Activated naive CD8-positive, alpha-beta T cell treated with anti-CD3 and anti-CD28 coated beads for 36 hours (primary cell): ENCODE measurements around the gene CTNNBIP1. TPM values are rescaled to one million over a fixed set of nuclear protein-coding genes. Genes with fewer than 3 reads are reported as not detected.

Experiments used
- DNase-seq: peaks from one replicate; pipeline ENCODE4 v3.0.0; 2021
- H3K27ac Mint-ChIP-seq: one replicate; pipeline ENCODE4 v1.8.0; 2022; ENCODE audit warnings: mild to moderate bottlenecking, moderate library complexity, mixed read lengths
- H3K27me3 Mint-ChIP-seq: one replicate; pipeline ENCODE4 v1.8.0; 2022; ENCODE audit warnings: mild to moderate bottlenecking, mixed read lengths
- H3K36me3 Mint-ChIP-seq: one replicate; pipeline ENCODE4 v1.8.0; 2021; ENCODE audit warnings: mild to moderate bottlenecking, mixed read lengths
- H3K4me1 Mint-ChIP-seq: one replicate; pipeline ENCODE4 v1.8.0; 2021; ENCODE audit warnings: mixed read lengths
- H3K4me3 Mint-ChIP-seq: one replicate; pipeline ENCODE4 v1.8.0; 2022; ENCODE audit warnings: mild to moderate bottlenecking, moderate library complexity, mixed read lengths
- H3K9me3 Mint-ChIP-seq: one replicate; pipeline ENCODE4 v1.8.0; 2022; ENCODE audit warnings: mixed read lengths
- total RNA-seq, 2 experiments: library from RNA; stranded (reverse); gene quantifications; one replicate each; pipeline ENCODE4 v1.2.3, GENCODE V29; 2021

CTNNBIP1 gene
- total RNA-seq, 2 experiments from 2014 or later = 8.0 to 8.6 TPM

DNA sequence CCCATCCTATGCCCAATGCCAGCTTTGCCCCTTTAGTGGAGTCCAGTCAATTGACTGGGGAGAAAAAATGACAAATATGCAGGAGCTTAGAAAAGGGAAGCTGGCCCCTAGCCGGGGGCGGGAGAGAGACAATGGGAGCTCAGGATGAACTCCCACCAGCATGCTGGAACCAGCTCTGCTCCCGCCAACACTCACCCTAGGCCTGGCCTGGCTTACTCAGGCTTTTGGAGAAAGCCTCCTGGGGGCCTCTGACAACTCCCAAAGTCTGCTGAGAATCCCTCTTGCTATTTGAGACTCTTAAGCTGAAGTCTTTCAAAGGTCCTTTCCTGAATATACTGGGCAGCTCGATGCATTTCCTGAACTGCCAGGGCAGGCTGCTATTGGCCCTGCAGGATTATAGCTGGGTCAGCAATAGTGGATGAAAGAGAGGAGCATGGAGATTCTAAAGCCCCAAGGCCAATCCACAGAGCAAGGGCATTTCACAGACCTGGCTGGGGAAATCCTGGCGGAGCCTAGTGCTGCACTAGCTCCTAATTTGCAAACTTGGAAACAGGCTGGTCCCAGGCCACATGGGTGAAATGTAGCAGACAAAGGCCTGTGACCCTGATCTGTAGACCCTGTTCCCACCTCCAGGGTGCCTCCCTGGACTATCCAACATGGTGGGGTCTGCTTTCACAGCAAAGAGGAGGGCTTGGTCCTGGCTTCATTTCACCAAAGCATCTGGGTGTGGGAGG lies 50.6 kb downstream of the CTNNBIP1 start:
- no peaks in the 10 kb centered on the region for H3K9me3 Mint-ChIP-seq
- H3K4me3 Mint-ChIP-seq = no peak overlapping the region
- no peak for DNase-seq
- no peak overlapping the region for H3K27ac Mint-ChIP-seq
- peaks cover 7% of the 10 kb centered on the region for H3K4me1 Mint-ChIP-seq
- no peaks in the 10 kb centered on the region for H3K36me3 Mint-ChIP-seq
- no peaks in the 10 kb centered on the region for H3K27me3 Mint-ChIP-seq

DNA sequence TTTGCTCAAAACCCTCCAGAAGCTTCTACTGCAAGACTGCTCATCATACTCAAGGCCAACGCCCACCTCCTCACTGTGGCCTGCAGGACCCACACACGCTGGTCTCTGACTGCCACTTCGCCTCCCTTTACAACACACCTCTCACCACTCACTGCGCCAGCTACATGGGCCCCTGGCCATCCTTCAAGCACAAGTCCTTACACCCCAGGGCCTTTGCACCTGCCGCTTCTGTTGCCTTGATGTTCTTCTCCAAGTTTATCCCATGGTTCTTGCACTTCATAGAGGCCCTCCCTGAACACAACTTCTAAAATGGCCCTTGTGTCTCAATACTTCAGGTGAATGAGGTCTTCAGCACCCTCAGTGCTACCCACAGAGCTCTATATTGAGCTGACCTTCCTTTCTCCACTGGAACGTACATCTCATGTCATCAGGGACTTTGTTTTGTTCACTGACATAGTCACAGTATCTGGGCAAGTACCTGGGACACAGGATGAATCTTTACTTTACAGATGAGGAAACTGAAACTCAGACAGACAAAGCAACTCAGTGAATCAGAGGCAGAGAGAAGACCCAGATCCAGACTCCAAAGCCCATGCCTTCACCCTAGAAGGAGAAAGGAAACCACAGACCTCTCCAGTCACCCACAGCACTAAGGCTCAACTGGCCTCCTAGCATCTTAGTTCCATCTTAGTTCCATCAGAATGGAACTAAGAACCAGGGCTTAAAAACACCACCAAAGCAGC lies 51.6 kb downstream of the CTNNBIP1 start:
- H3K4me1 Mint-ChIP-seq = peaks cover 7% of the 10 kb centered on the region
- H3K27ac Mint-ChIP-seq = no peak overlapping the region
- peaks cover 4% of the 10 kb centered on the region for H3K9me3 Mint-ChIP-seq
- peaks cover 8% of the 10 kb centered on the region for H3K36me3 Mint-ChIP-seq
- H3K4me3 Mint-ChIP-seq = no peak overlapping the region
- no peaks in the 10 kb centered on the region for H3K27me3 Mint-ChIP-seq
- DNase-seq = no peak

DNA sequence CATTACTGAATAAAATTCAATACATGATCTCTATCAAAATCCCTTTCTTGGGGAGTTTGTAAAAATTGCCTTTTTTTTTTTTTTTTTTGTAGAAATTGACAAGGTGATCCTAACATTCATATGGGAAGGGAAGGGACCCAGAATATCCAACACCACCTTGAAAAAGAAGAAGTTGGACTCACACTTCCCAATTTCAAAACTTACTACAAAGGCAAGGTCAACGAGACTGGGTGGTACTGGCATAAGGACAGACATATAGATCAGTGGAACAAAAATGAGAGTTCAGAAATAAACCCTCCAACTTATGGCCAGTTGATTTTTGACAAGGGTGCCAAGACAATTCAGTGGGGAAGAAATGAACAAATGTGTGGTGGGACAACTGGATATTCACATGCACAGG lies 54.9 kb downstream of the CTNNBIP1 start:
- Mint-ChIP-seq H3K27ac (no peak overlapping the region), H3K27me3 (peaks cover 4% of the 10 kb centered on the region), H3K9me3 (peaks cover 4% of the 10 kb centered on the region), H3K4me3 (no peak overlapping the region), H3K36me3 (peaks cover 10% of the 10 kb centered on the region), H3K4me1 (peaks cover 12% of the 10 kb centered on the region)
- DNase-seq = no peak

DNA sequence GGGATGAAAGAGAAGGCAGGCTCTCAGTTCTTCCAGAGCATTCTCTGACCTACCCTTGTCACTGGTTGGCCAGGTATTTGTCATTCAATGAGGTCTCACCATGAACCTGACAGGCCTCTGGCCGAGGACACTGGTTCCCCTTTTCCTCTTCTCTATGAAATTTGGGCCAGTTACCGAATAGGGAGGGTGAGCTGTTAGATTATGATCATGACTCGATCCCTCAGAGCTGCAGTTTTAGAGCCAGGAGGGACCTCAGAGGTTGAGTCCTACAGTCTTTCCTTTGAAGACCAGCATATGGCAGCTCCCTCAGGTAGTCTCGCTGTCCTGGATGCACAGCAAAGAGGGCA lies 56.8 kb downstream of the CTNNBIP1 start:
- DNase-seq = no peak
- H3K4me3 Mint-ChIP-seq = no peak overlapping the region
- H3K27me3 Mint-ChIP-seq = peaks cover 4% of the 10 kb centered on the region
- peaks cover 13% of the 10 kb centered on the region for H3K4me1 Mint-ChIP-seq
- H3K36me3 Mint-ChIP-seq = peaks cover 10% of the 10 kb centered on the region
- no peak overlapping the region for H3K27ac Mint-ChIP-seq
- H3K9me3 Mint-ChIP-seq = peaks cover 4% of the 10 kb centered on the region

DNA sequence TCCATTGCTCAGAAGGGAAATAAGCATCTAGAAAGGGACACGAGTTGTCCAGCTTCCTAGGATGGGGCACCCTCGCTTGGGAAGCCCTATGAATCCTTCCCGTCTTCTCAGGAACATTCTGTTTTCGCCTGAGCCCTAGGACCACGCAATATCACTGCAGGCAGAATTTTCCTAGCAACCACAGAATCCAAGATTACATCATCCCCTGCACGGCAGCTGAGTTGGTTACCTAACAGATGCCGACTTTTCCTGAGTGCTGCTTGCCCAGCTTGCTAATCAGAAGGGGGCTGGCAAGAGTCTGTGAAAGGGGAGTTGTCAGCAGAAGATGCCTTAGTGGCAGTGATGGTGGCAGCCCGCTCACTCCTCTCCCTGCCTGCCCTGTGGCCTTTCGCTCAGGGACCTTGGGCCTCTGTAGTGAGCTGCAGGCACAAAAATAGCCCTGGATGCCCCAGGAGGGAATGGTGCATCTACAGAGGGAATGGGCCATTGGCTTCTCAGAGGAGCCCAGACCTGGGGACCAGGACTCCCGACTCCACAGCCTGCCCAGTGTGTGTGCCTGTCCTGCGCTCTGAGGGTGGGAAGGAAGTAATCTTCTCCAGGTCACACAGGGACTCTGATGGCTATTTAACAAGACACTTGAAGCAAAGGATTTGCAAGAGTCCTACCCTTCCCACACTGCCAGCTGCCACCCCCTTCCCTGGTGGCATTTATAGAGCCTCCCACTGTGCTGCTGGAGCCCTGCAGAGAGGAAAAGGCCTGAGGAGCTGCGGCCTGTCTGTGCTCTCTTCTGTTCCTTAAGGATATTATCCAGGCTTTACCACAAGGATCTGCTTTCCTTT lies 57.4 kb downstream of the CTNNBIP1 start:
- DNase-seq = no peak
- Mint-ChIP-seq H3K9me3 (peaks cover 4% of the 10 kb centered on the region), H3K27me3 (peaks cover 4% of the 10 kb centered on the region), H3K4me1 (peaks cover 13% of the 10 kb centered on the region), H3K27ac (no peak overlapping the region), H3K4me3 (no peak overlapping the region), H3K36me3 (peaks cover 10% of the 10 kb centered on the region)

DNA sequence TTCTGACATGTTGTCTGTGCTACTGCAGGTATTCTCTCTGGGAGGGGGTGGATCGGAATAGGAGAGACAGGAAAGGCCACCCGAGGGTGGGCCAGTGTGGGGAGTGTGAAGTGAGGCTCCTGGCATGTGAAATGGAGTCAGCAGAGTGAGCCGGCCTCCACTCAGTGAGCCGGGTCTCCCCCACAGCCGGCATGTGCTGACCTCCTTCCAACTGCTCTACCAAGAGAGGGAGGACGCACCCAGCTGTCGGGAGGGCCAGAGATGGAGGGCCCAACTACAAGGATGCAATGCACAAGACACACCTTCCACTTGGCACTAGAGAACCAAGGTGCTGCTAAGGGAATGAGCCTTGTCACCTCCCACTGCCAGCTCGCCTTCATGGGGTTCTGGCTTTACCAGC lies 58.1 kb downstream of the CTNNBIP1 start:
- DNase-seq = no peak
- peaks cover 4% of the 10 kb centered on the region for H3K9me3 Mint-ChIP-seq
- H3K36me3 Mint-ChIP-seq = peaks cover 10% of the 10 kb centered on the region
- H3K4me3 Mint-ChIP-seq = no peak overlapping the region
- no peak overlapping the region for H3K27ac Mint-ChIP-seq
- peaks cover 13% of the 10 kb centered on the region for H3K4me1 Mint-ChIP-seq
- H3K27me3 Mint-ChIP-seq = peaks cover 4% of the 10 kb centered on the region

DNA sequence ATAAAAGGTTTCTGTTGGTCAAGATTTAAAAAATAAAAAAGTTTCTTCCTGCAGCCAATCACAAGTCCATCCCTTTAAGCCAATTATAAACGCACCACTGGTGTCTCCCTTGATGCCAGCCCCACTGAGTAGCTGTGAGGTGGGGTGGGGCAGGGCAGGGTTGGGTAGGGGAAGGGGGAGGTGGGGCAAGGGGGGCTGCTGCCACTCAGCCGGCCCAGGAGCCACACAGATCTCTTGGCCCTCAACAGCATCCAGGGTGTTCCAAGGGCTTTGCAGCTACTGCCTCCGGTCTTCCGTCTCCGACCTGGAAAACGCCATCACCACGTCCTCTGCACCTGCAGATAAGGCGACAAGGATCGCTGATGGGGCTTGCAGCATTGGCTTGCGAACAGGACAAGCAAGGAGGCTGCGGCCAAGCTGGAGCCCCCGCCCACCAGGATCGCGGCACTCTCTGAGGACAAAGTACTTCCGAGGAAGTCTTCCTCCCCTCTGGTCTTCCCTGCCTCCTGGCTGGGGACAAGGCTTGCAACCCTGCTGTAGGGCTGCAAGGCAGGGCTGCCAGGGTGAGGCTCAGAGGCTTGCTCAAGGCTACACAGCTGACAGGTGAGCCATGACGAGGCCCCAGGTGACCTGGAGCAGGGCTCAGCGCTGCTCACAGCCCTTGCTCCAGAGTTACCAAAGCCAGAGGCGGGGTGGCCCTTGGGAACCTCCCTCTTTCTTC lies 59.5 kb downstream of the CTNNBIP1 start:
- Mint-ChIP-seq H3K36me3 (peaks cover 10% of the 10 kb centered on the region), H3K27me3 (peaks cover 4% of the 10 kb centered on the region), H3K9me3 (peaks cover 4% of the 10 kb centered on the region), H3K4me3 (peak overlapping the region; percentile 70), H3K27ac (no peak overlapping the region), H3K4me1 (peaks cover 13% of the 10 kb centered on the region)
- no peak for DNase-seq

DNA sequence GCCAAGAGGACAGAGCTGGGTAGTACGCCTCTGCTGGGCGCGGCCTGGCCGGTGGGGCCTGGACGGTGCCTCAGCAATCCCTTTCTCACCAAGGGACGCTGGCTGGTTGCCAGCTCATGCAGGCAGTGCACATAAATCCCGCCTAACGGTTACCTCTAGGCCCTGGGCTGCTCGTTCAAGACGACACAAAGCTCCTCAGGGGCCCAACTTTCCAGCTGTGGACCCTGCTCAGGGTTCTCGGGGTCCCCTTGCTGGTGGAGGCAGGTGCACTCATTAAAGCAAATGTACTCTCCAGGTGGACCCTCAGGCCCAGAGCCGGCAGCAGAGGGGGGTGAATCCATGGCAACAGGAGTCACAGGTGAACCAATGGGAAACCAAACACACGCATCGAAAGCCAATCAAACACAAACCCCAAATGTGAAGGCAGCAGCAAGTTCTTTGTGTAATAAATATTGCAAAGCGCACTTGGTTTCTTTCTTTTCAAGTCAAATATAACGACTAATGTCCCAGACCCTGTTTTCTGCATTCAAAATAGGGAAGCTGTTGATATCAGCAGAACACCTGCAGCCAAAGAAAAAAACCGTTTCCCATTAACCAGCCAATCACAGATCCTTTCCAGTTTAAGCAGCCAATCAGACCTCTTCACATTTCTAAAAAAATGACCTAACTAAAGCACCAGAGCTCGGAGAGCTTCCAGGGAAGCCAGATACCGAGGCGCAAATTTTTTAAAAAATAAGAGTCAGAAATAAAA lies 60.2 kb downstream of the CTNNBIP1 start:
- H3K36me3 Mint-ChIP-seq = peaks cover 10% of the 10 kb centered on the region
- no peak for DNase-seq

DNA sequence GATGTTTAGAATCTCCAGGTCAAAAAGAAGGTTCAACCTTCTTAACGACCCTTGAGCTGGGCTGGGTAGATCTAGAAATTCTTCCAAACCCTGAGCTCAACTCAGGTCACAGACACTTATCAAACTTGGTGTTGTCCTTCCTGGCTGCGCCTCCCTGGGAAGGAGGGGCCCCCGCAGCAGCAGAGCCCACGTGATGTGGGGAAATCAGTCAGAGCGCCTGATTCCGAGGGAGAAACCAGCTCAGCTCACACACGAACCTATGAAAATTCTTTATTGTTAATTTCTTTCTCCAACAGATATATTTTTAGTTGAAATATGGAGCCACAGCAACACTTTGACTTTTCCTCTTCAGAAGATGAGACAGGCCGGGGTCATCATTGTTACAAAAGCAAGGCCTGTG lies 62.0 kb downstream of the CTNNBIP1 start:
- H3K27ac Mint-ChIP-seq = no peak overlapping the region
- DNase-seq = no peak
- peaks cover 4% of the 10 kb centered on the region for H3K27me3 Mint-ChIP-seq
- peaks cover 13% of the 10 kb centered on the region for H3K4me1 Mint-ChIP-seq
- no peak overlapping the region for H3K4me3 Mint-ChIP-seq
- H3K36me3 Mint-ChIP-seq = no peaks in the 10 kb centered on the region
- no peaks in the 10 kb centered on the region for H3K9me3 Mint-ChIP-seq

More for the DNA sequence above, 60.2 kb downstream of the CTNNBIP1 start:
- Mint-ChIP-seq H3K4me1 (peaks cover 13% of the 10 kb centered on the region), H3K27ac (no peak overlapping the region), H3K4me3 (peak overlapping the region; percentile 54), H3K27me3 (peaks cover 4% of the 10 kb centered on the region), H3K9me3 (peaks cover 4% of the 10 kb centered on the region)

DNA sequence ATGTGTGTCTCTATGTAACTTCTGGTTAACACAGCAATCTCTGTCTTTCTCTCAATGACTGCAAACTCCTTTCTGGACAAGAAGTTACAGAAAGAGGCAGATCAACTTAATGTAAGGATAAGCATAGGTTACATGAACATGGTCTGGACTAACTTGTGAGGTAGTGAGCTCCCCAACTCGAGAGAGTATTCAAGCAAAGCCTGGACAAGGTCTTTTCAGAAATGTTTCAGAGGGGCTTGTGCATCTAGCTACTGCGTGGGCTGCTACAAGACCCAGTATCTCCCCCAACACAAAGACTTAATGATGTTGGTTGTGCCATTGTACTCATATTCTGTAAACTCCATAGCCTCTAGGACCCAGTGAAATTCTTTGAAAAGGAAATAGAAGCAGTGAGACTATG lies 62.8 kb downstream of the CTNNBIP1 start:
- no peaks in the 10 kb centered on the region for H3K36me3 Mint-ChIP-seq
- no peak overlapping the region for H3K27ac Mint-ChIP-seq
- no peak overlapping the region for H3K4me3 Mint-ChIP-seq
- no peaks in the 10 kb centered on the region for H3K9me3 Mint-ChIP-seq
- no peak for DNase-seq
- H3K27me3 Mint-ChIP-seq = peaks cover 4% of the 10 kb centered on the region
- H3K4me1 Mint-ChIP-seq = peaks cover 13% of the 10 kb centered on the region

DNA sequence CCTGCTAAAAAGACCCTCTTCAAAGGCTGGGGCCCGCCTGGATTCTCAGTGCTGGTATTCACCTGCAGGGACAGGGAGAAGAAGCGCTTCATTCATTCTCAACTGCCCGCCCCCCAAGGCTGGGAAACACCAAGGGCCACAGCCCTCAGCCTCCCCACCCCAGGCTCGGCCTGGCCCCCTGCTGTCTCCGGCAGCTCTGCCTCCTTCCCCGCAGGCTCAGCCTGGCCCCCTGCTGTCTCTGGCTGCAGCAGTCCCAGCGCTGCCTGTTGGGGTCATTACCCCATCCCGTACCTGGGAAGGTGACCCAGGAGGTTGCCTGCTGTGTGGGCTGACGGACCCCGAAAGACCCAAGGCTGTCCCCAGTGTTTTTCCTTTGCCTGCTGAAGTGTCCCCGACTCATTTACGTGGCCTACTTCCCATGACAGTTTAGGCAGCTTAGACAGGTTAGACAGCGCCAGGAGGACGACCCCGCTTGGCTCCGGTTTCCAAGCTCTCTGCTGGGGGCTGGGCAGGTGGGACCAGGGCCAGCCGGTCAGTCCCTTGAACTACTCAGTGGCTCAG lies 63.4 kb downstream of the CTNNBIP1 start:
- Mint-ChIP-seq H3K9me3 (no peaks in the 10 kb centered on the region), H3K4me3 (no peak overlapping the region), H3K27ac (no peak overlapping the region), H3K27me3 (peaks cover 4% of the 10 kb centered on the region), H3K36me3 (no peaks in the 10 kb centered on the region), H3K4me1 (peaks cover 13% of the 10 kb centered on the region)
- DNase-seq = no peak

DNA sequence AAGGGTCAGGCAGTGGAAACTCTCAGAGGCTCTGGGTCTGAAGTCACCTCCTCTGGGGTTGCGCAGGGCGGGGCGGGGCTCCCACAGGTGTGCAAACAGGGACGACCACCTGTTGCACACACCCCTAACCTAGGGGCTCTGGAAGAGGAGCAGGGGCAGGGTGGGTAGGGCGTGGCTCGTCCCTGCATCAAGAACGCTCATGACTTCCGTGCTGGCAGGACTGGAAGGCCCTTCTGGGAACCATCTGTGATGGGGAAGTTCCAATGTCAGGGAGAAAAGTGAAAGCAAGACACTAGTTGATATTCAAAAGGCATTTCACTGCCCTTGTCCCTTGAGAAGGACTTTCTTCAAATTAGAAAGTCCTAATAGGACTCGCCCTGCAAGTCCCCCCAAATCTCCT lies 64.2 kb downstream of the CTNNBIP1 start:
- Mint-ChIP-seq H3K27ac (no peak overlapping the region), H3K9me3 (no peaks in the 10 kb centered on the region), H3K36me3 (no peaks in the 10 kb centered on the region), H3K4me1 (peaks cover 10% of the 10 kb centered on the region), H3K4me3 (no peak overlapping the region), H3K27me3 (no peaks in the 10 kb centered on the region)
- no peak for DNase-seq

DNA sequence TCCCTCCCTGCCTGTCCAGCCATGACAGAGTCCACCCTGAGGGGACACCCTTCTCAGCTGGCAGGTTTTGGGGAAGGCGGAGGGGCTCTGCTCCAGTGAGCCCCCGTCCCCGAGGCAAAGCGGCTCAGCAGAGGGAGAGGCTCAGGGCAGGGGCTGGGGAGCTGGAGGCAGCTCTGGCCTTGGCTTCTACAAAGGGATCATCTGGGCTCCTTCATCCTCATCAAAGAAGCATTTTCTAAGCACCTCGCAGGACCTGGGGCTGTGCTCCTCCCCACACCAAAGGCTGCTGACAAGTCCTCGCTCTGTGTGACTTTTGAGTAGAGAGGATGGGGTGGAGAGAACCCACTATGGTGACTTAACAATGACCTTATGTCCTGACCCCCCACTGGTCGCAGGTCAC lies 65.3 kb downstream of the CTNNBIP1 start:
- Mint-ChIP-seq H3K27me3 (no peaks in the 10 kb centered on the region), H3K4me3 (no peak overlapping the region), H3K9me3 (no peaks in the 10 kb centered on the region), H3K4me1 (peaks cover 3% of the 10 kb centered on the region), H3K36me3 (no peaks in the 10 kb centered on the region), H3K27ac (no peak overlapping the region)
- DNase-seq = no peak

DNA sequence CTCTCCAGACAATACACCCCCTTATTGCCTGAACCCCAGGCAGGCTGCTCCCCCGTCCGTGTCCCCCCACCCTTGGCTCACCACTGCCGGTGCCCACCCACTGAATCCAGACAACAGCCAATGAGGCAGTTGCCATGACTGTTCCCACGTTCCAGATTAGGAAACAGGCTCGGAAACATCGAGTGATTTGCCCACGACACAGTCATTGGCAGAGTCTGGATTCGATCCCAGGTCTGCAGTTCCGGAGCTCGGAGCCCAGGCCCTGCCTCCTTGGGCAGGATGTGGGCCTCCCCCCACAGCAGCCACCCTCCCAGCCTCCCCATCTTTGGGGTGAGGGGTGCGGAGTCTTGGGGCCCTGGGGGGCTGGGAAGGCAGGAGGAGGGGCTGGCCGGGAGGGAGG lies 66.0 kb downstream of the CTNNBIP1 start:
- Mint-ChIP-seq H3K4me3 (no peak overlapping the region), H3K4me1 (no peaks in the 10 kb centered on the region), H3K36me3 (no peaks in the 10 kb centered on the region)

More for the DNA sequence above, 66.0 kb downstream of the CTNNBIP1 start:
- Mint-ChIP-seq H3K27ac (no peak overlapping the region), H3K9me3 (no peaks in the 10 kb centered on the region), H3K27me3 (no peaks in the 10 kb centered on the region)
- DNase-seq = no peak
